Fibroblast of lung (primary cell): ENCODE measurements around the gene POU2F1. TPM values are rescaled to one million over a fixed set of nuclear protein-coding genes. Genes with fewer than 3 reads are reported as not detected.

ENCODE experiments used
- DNase-seq, 2 donors: peaks; one replicate each; pipeline versions ENCODE4 v3.0.0 to v3.0.0-alpha.2; 2010; ENCODE audit warnings: low read depth in 2 of 2
- H2AFZ ChIP-seq: 2 replicates; pipeline ENCODE4 v1.5.1; 2012; ENCODE audit warnings: low read length, control low read depth, inconsistent platforms
- H3K27ac ChIP-seq: 2 replicates; pipeline ENCODE4 v1.5.1; 2011; ENCODE audit warnings: low read length, control low read depth; ENCODE audit not compliant: insufficient read depth
- H3K27me3 ChIP-seq: 2 replicates; pipeline ENCODE4 v1.5.1; 2011; ENCODE audit warnings: mild to moderate bottlenecking, low read length; ENCODE audit not compliant: control insufficient read depth, insufficient read depth
- H3K36me3 ChIP-seq: 2 replicates; pipeline ENCODE4 v1.5.1; 2011; ENCODE audit warnings: low read length; ENCODE audit not compliant: control insufficient read depth, insufficient read depth
- H3K4me1 ChIP-seq: 2 replicates; pipeline ENCODE4 v1.5.1; 2011; ENCODE audit warnings: low read length; ENCODE audit not compliant: control insufficient read depth, insufficient read depth; ENCODE audit errors: extremely low read depth
- H3K4me2 ChIP-seq: 2 replicates; pipeline ENCODE4 v1.5.1; 2011; ENCODE audit warnings: low read length, control low read depth; ENCODE audit not compliant: insufficient read depth; ENCODE audit errors: extremely low read depth
- H3K4me3 ChIP-seq, 4 experiments: fragments of 200-600 bp in 1 of 4; sonication (generic) in 1 of 4; replicated peaks in 1 of 4; 2 replicates each; pipeline ENCODE4 v1.5.1; 2011 to 2016; ENCODE audit warnings: low read length in 4 of 4, low read depth in 3 of 4, mild to moderate bottlenecking in 3 of 4, control low read depth in 2 of 4, inconsistent platforms in 1 of 4, mixed read lengths in 1 of 4; ENCODE audit not compliant: insufficient read depth in 1 of 4; ENCODE audit errors: control extremely low read depth in 1 of 4
- H3K79me2 ChIP-seq: 2 replicates; pipeline ENCODE4 v1.5.1; 2012; ENCODE audit warnings: mild to moderate bottlenecking, low read length, inconsistent platforms; ENCODE audit not compliant: control insufficient read depth, insufficient read depth
- H3K9ac ChIP-seq: 2 replicates; pipeline ENCODE4 v1.5.1; 2011; ENCODE audit warnings: mild to moderate bottlenecking, low read length, control low read depth; ENCODE audit not compliant: insufficient read depth
- H3K9me3 ChIP-seq: 2 replicates; pipeline ENCODE4 v1.5.1; 2012; ENCODE audit warnings: low read depth, low read length; ENCODE audit not compliant: control insufficient read depth, insufficient read depth
- H4K20me1 ChIP-seq: 2 replicates; pipeline ENCODE4 v1.5.1; 2011; ENCODE audit warnings: low read length; ENCODE audit not compliant: control insufficient read depth, insufficient read depth; ENCODE audit errors: extremely low read depth
- EZH2 ChIP-seq: IDR thresholded peaks from 2 replicates; pipeline ENCODE4 v1.5.1; 2012; ENCODE audit warnings: low read length, control low read depth, mild to moderate bottlenecking; ENCODE audit errors: missing control alignments
- polyA plus RNA-seq, 2 donors: library from polyadenylated mRNA; depleted of rRNA in 1 of 2; stranded (reverse) in 1 of 2; unstranded in 1 of 2; fragments of >200 nt; gene quantifications; 2 replicates each; pipeline ENCODE4 v1.2.1, GENCODE V29; 2011 to 2012; ENCODE audit warnings: missing spikeins in 1 of 2
- total RNA-seq: library from RNA; depleted of rRNA; stranded (reverse); fragments of >200 nt; gene quantifications from 2 replicates; pipeline ENCODE4 v1.2.1, GENCODE V29; 2014
- TF ChIP-seq, protein P1 (sequence below), 2 donors: IDR thresholded peaks in 1 of 2; conservative IDR thresholded peaks in 1 of 2; 1 replicate in 1 of 2; 2 replicates in 1 of 2; pipeline ENCODE4 v1.5.1; 2011 to 2012; ENCODE audit warnings: low read length in 2 of 2, control low read depth in 1 of 2, inconsistent platforms in 1 of 2, low read depth in 1 of 2, mild to moderate bottlenecking in 1 of 2

The POU2F1 gene
- total and polyA plus RNA-seq, 2 donors (not counting 1 experiment from before 2014, with no cell fraction given), result 3.5 to 4.3 TPM

DNA sequence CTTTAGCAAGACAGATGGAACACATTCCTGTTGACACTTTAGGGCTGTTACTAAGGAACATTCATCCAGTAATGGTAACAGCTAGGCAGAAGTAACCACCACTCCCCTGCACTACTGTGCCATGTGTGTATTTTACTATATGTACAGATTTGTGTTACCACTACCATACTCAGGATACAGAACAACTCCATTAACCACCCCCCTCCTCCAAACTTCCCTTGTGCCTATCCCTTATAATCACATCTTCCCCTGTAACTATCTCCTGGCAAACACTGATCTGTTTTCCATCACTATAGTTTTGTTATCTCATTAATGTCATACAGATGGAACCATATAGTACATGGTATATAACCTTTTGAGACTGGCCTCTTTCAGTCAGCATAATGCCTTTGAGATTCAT is 3.9 kb upstream of the POU2F1 start:
- no peaks in the 10 kb centered on the region for H3K9me3 ChIP-seq
- TF ChIP-seq, protein P1, sequence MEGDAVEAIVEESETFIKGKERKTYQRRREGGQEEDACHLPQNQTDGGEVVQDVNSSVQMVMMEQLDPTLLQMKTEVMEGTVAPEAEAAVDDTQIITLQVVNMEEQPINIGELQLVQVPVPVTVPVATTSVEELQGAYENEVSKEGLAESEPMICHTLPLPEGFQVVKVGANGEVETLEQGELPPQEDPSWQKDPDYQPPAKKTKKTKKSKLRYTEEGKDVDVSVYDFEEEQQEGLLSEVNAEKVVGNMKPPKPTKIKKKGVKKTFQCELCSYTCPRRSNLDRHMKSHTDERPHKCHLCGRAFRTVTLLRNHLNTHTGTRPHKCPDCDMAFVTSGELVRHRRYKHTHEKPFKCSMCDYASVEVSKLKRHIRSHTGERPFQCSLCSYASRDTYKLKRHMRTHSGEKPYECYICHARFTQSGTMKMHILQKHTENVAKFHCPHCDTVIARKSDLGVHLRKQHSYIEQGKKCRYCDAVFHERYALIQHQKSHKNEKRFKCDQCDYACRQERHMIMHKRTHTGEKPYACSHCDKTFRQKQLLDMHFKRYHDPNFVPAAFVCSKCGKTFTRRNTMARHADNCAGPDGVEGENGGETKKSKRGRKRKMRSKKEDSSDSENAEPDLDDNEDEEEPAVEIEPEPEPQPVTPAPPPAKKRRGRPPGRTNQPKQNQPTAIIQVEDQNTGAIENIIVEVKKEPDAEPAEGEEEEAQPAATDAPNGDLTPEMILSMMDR (conservative IDR thresholded peaks at IDR 0.05 in 1 of 2, IDR thresholded peaks at IDR 0.05 in 1 of 2; ENCODE audit: low read depth in 1 of 2, low read length in 2 of 2), result no peak
- TF ChIP-seq EZH2, result no peak
- no peaks in the 10 kb centered on the region for H3K36me3 ChIP-seq
- no peak overlapping the region for H3K4me3 ChIP-seq
- no peak overlapping the region for H3K4me2 ChIP-seq
- H3K27ac ChIP-seq, result no peak overlapping the region
- no peaks in the 10 kb centered on the region for H4K20me1 ChIP-seq
- H3K4me1 ChIP-seq, result no peaks in the 10 kb centered on the region
- no peak overlapping the region for H3K9ac ChIP-seq
- peaks cover 2% of the 10 kb centered on the region for H3K79me2 ChIP-seq
- no peak for DNase-seq
- no peaks in the 10 kb centered on the region for H3K27me3 ChIP-seq
- no peak overlapping the region for H2AFZ ChIP-seq

GRCh38 chr1:167219194-167219593 is 1.5 kb upstream of the POU2F1 start:
- DNase-seq, result no peak
- Histone ChIP-seq H3K79me2 (peaks cover 15% of the 10 kb centered on the region), H3K4me2 (peak overlapping the region; percentile 97), H3K4me3 (peak overlapping the region; percentile 93 to 99 (median 96)), H3K9me3 (no peaks in the 10 kb centered on the region), H4K20me1 (no peaks in the 10 kb centered on the region), H2AFZ (no peak overlapping the region), H3K9ac (no peak overlapping the region), H3K27ac (no peak overlapping the region), H3K27me3 (no peaks in the 10 kb centered on the region), H3K36me3 (no peaks in the 10 kb centered on the region), H3K4me1 (peaks cover 2% of the 10 kb centered on the region)
- no peak for TF ChIP-seq EZH2
- TF ChIP-seq, protein P1 (conservative IDR thresholded peaks at IDR 0.05 in 1 of 2, IDR thresholded peaks at IDR 0.05 in 1 of 2; ENCODE audit: low read depth in 1 of 2, low read length in 2 of 2), result no peak

DNA sequence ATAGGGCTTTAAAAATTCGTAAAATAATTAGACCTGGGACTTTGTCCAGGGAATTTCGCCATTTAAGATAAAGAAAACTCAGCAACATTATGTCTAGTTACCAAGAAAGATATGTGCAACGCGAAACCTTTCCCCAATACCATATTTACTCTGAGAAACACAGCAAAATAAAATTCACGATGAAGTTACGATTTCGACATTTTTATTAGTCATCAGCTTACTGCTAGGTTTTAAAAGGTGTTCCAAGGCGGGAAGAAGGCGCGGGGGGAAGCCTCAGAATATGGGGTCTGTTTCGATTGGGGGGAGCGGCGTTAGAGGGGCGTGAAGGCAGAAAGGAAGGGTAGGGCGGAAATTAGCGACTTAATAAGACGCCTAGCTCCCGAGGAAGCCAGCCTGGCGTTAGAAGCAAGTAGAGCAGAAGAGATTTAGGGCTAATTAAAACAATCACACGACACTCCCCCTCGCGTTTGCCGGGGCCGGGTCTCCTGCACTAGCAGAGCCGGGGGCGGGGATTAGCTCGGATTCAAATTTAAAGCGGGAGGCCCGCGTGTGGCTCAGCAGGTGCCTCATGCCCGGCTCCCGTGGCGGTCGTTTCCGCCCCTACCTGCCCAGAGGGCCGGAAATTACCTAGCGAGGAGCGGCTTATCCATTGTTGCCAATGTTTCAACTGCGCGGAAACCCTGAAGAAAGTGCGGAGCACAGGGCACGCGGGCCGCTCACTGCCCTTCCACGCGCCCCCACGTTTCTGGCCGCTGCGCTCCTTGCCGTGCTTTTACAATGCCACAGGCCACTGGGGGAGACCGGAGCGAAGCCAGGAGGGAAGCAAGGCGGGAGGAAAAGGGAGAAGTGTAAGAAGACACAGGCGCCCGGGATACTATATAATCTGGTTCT is 795 bp upstream of the POU2F1 start:
- Histone ChIP-seq H3K9ac (peak overlapping the region; percentile 52), H3K27me3 (no peaks in the 10 kb centered on the region), H2AFZ (peak overlapping the region; percentile 98), H3K4me2 (peak overlapping the region; percentile 97), H3K79me2 (peaks cover 18% of the 10 kb centered on the region), H3K9me3 (no peaks in the 10 kb centered on the region), H3K4me1 (peaks cover 2% of the 10 kb centered on the region), H3K27ac (peak overlapping the region; percentile 64), H3K4me3 (peak overlapping the region; percentile 93 to 99 (median 96)), H3K36me3 (no peaks in the 10 kb centered on the region), H4K20me1 (no peaks in the 10 kb centered on the region)
- peak; percentile 54 to 63 for DNase-seq
- no peak for TF ChIP-seq EZH2
- TF ChIP-seq, protein P1 (conservative IDR thresholded peaks at IDR 0.05 in 1 of 2, IDR thresholded peaks at IDR 0.05 in 1 of 2; ENCODE audit: low read depth in 1 of 2, low read length in 2 of 2), result peak in 1 of 2 donors; percentile 20
